A673 (cell line): ENCODE results near the gene OS9.
"Not testable (repeated sequence)": the region's sequence is repeated elsewhere in the genome, so short reads cannot be mapped to it uniquely, and the experiment has no call there.

ENCODE experiments used
- EZH2 ChIP-seq: fragments of 200-600 bp; sonication (generic); IDR thresholded peaks from 2 replicates; pipeline ENCODE4 v1.6.1; 2017; ENCODE audit warnings: borderline replicate concordance, low read depth, mild to moderate bottlenecking, mixed read lengths, antibody characterized with exemption, low read length; ENCODE audit not compliant: poor library complexity, severe bottlenecking
- TF ChIP-seq, protein P1 (sequence below): fragments of 300-800, 200-600 bp; sonication (generic); conservative IDR thresholded peaks from 2 replicates; pipeline ENCODE4 v1.5.1; 2017; ENCODE audit warnings: low read depth, mild to moderate bottlenecking, antibody characterized with exemption, low read length, moderate library complexity, mixed read lengths

DNA sequence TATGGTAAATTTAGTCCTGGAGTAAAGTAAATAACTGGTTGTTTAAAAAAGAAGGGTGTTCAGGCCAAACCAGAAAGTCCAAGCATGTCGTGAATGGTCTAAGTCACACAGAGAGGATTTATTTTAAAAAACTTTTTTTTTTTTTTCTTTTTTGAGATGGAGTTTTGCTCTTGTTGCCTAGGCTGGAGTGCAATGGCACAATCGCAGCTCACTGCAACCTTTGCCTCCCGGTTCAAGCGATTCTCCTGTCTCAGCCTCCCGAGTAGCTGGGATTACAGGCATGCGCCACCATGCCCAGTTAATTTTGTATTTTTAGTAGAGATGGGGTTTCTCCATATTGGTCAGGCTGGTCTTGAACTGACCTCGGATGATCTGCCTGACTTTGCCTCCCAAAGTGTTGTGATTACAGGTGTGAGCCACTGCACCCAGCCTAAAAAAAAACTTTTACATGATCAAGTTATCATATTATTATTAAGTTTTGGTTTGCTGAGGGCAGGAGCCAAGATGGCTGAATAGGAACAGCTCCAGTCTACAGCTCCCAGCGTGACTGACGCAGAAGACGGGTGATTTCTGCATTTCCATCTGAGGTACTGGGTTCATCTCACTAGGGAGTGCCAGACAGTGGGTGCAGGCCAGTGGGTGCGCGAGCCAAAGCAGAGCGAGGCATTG, 47.8 kb upstream of the OS9 start:
- not testable (repeated sequence) for TF ChIP-seq EZH2
- TF ChIP-seq, protein P1, sequence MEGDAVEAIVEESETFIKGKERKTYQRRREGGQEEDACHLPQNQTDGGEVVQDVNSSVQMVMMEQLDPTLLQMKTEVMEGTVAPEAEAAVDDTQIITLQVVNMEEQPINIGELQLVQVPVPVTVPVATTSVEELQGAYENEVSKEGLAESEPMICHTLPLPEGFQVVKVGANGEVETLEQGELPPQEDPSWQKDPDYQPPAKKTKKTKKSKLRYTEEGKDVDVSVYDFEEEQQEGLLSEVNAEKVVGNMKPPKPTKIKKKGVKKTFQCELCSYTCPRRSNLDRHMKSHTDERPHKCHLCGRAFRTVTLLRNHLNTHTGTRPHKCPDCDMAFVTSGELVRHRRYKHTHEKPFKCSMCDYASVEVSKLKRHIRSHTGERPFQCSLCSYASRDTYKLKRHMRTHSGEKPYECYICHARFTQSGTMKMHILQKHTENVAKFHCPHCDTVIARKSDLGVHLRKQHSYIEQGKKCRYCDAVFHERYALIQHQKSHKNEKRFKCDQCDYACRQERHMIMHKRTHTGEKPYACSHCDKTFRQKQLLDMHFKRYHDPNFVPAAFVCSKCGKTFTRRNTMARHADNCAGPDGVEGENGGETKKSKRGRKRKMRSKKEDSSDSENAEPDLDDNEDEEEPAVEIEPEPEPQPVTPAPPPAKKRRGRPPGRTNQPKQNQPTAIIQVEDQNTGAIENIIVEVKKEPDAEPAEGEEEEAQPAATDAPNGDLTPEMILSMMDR = not testable (repeated sequence)
